Measurements from ENCODE around the gene TCF19. TPM values are rescaled to one million over a fixed set of nuclear protein-coding genes. Genes with fewer than 3 reads are reported as not detected.

TCF19 gene, protein sequence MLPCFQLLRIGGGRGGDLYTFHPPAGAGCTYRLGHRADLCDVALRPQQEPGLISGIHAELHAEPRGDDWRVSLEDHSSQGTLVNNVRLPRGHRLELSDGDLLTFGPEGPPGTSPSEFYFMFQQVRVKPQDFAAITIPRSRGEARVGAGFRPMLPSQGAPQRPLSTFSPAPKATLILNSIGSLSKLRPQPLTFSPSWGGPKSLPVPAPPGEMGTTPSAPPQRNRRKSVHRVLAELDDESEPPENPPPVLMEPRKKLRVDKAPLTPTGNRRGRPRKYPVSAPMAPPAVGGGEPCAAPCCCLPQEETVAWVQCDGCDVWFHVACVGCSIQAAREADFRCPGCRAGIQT
- 17.3 TPM in 2 replicates for total RNA-seq

GRCh38 chr6:31158140-31158862, at the start of gene TCF19:
Gene TCF19, plus strand, starts transcription at chr6:31158589. Its CDS starts 881 bp downstream, at chr6:31159470.
- H3K4me3 Mint-ChIP-seq = peak within 1 kb of the TSS; percentile 95
- CTCF ChIA-PET = interaction anchor here (2.1 kb wide), 1 partner anchor 208 kb away, joined by 9 read pairs; no protein-coding TSS in a partner anchor
- peak within 1 kb of the TSS; percentile 90 for H3K27ac Mint-ChIP-seq
- H3K27me3 Mint-ChIP-seq = no peaks in the 10 kb centered on the region
- no peak for TF ChIP-seq CTCF (IDR thresholded peaks at IDR 0.05)
- peak; percentile 98 for DNase-seq
- H3K9me3 Mint-ChIP-seq = no peaks in the 10 kb centered on the region
- H3K4me1 Mint-ChIP-seq = peaks cover 34% of the 10 kb centered on the region
- POLR2A ChIA-PET = interaction anchor here (0.6 to 2.3 kb wide), 11 partner anchors 11 to 1019 kb away, joined by 3 to 20 read pairs (median 4); partner anchors contain the start of genes HLA-C and VARS2
- peak; percentile 91 for ATAC-seq (ENCODE audit: low read depth)
- intact Hi-C loops (cut with micrococcal nuclease) = loop anchor here (1.0 to 5.0 kb wide), 4 partner anchors 21 to 1216 kb away; partner anchors contain the start of gene HLA-A
- H3K36me3 Mint-ChIP-seq (ENCODE audit: low read depth) = peaks cover 24% of the 10 kb centered on the region

- peaks cover 31% of the 10 kb centered on the region for H3K27me3 Mint-ChIP-seq
- no peak for ATAC-seq (ENCODE audit: low read depth)
- POLR2A ChIA-PET = no interaction called here
Observed at GRCh38 chr6:31110825-31111582, 47.4 kb upstream of the TCF19 start.

GRCh38 chr6:31111712-31112111, 46.7 kb upstream of the TCF19 start:
- H3K27ac Mint-ChIP-seq = no peak overlapping the region
- peaks cover 31% of the 10 kb centered on the region for H3K27me3 Mint-ChIP-seq
- intact Hi-C loops (cut with micrococcal nuclease) = no loop called here
- no peak for TF ChIP-seq CTCF (IDR thresholded peaks at IDR 0.05)
- ATAC-seq (ENCODE audit: low read depth) = no peak
- no peaks in the 10 kb centered on the region for H3K36me3 Mint-ChIP-seq (ENCODE audit: low read depth)
- no peaks in the 10 kb centered on the region for H3K9me3 Mint-ChIP-seq
- peaks cover 5% of the 10 kb centered on the region for H3K4me1 Mint-ChIP-seq
- no peak for DNase-seq
- no peak overlapping the region for H3K4me3 Mint-ChIP-seq
- ChIA-PET POLR2A (no interaction called here), CTCF (no interaction called here)

More at GRCh38 chr6:31110825-31111582, 47.4 kb upstream of the TCF19 start:
- no peak for TF ChIP-seq CTCF (IDR thresholded peaks at IDR 0.05)
- H3K36me3 Mint-ChIP-seq (ENCODE audit: low read depth) = no peaks in the 10 kb centered on the region
- no peak overlapping the region for H3K4me3 Mint-ChIP-seq
- intact Hi-C loops (cut with micrococcal nuclease) = no loop called here
- no peaks in the 10 kb centered on the region for H3K9me3 Mint-ChIP-seq
- no peak overlapping the region for H3K27ac Mint-ChIP-seq
- CTCF ChIA-PET = no interaction called here
- DNase-seq = no peak
- H3K4me1 Mint-ChIP-seq = peaks cover 5% of the 10 kb centered on the region

DNA sequence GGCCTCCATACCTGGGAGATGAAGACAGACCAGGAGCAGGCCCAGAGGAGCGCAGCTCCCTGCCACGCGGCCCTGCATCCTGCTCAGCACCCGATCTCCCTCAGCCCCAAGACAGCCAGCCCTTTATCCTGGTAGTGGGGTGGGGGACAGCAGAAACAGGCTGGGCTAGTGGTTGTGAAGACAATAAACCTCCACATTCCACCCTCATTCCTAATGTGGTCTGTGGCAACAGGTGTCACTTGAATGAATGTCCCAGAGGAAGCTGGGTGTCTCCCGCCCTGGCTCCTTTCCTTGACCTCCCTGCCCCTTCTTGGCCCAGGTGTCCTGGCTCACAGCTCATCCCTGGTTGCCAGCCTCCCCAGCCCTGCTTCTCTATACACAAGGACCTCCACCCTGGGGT, 45.9 kb upstream of the TCF19 start, which contains the start of gene C6orf15:
Gene C6orf15 (minus strand): TSS at position 98 of the 400 bp plus-strand sequence. CDS start 20 bp downstream, at position 78.
- POLR2A ChIA-PET = no interaction called here
- Mint-ChIP-seq H3K36me3 (ENCODE audit: low read depth) (no peaks in the 10 kb centered on the region), H3K9me3 (no peaks in the 10 kb centered on the region), H3K4me3 (no peak within 1 kb of the TSS), H3K4me1 (peaks cover 5% of the 10 kb centered on the region), H3K27me3 (peaks cover 31% of the 10 kb centered on the region), H3K27ac (no peak within 1 kb of the TSS)
- ATAC-seq (ENCODE audit: low read depth) (no peak), DNase-seq (no peak)
- intact Hi-C loops (cut with micrococcal nuclease) = no loop called here
- CTCF ChIA-PET = no interaction called here
- TF ChIP-seq CTCF (IDR thresholded peaks at IDR 0.05) = no peak

Measured in activated B cell treated with CpG ODN at 0.5 μM for 24 hours (primary cell).